Loucy (cell line): ENCODE measurements around the gene ITPK1.

Source experiments
- H2AFZ ChIP-seq: fragments of 200-600 bp; sonication (generic); 2 replicates; pipeline ENCODE4 v1.6.0; 2016; ENCODE audit warnings: antibody characterized with exemption, mild to moderate bottlenecking, low read length, moderate library complexity
- H3F3A ChIP-seq: fragments of 200-600 bp; 2 replicates; pipeline ENCODE4 v1.6.0; 2016; ENCODE audit warnings: antibody characterized with exemption, low read depth, mild to moderate bottlenecking
- H3K27me3 ChIP-seq: fragments of 200-600 bp; sonication (generic); 2 replicates; pipeline ENCODE4 v1.6.1; 2014; ENCODE audit warnings: low read length, mild to moderate bottlenecking; ENCODE audit not compliant: insufficient read depth, poor library complexity, severe bottlenecking
- H3K36me3 ChIP-seq: fragments of 200-600 bp; sonication (generic); 2 replicates; pipeline ENCODE4 v1.6.1; 2016; ENCODE audit warnings: low read length; ENCODE audit not compliant: insufficient read depth
- H3K4me1 ChIP-seq: fragments of 200-600 bp; sonication (generic); 2 replicates; pipeline ENCODE4 v1.5.1; 2014; ENCODE audit warnings: low read length, mild to moderate bottlenecking; ENCODE audit not compliant: insufficient read depth, poor library complexity, severe bottlenecking
- H3K4me2 ChIP-seq: fragments of 200-600 bp; sonication (generic); 2 replicates; pipeline ENCODE4 v1.6.0; 2014; ENCODE audit warnings: antibody characterized with exemption, low read length, low read depth, mild to moderate bottlenecking; ENCODE audit not compliant: poor library complexity, severe bottlenecking
- H3K4me3 ChIP-seq: fragments of 200-600 bp; sonication (generic); 2 replicates; pipeline ENCODE4 v1.5.1; 2014; ENCODE audit warnings: low read length, mild to moderate bottlenecking, mixed read lengths; ENCODE audit not compliant: poor library complexity, severe bottlenecking
- H3K79me2 ChIP-seq: fragments of 200-600 bp; sonication (generic); 2 replicates; pipeline ENCODE4 v1.6.1; 2014; ENCODE audit warnings: low read length; ENCODE audit not compliant: insufficient read depth
- H3K9ac ChIP-seq: fragments of 200-600 bp; sonication (generic); 2 replicates; pipeline ENCODE4 v1.6.0; 2014; ENCODE audit warnings: mild to moderate bottlenecking, low read depth, low read length, moderate library complexity; ENCODE audit not compliant: poor library complexity, severe bottlenecking
- H3K9me2 ChIP-seq: fragments of 200-600 bp; sonication (generic); replicated peaks from 2 replicates; pipeline ENCODE4 v1.6.1; 2016; ENCODE audit warnings: low read depth, low read length, mixed read lengths
- H3K9me3 ChIP-seq: fragments of 200-600 bp; sonication (generic); 2 replicates; pipeline ENCODE4 v1.6.1; 2014; ENCODE audit warnings: mild to moderate bottlenecking, antibody characterized with exemption, low read length, low read depth; ENCODE audit not compliant: insufficient read depth
- H4K20me1 ChIP-seq: fragments of 200-600 bp; sonication (generic); 2 replicates; pipeline ENCODE4 v1.6.0; 2014; ENCODE audit warnings: antibody characterized with exemption, low read length, mild to moderate bottlenecking; ENCODE audit not compliant: insufficient read depth, poor library complexity, severe bottlenecking
- EZH2phosphoT487 ChIP-seq: fragments of 200-600 bp; IDR thresholded peaks from 2 replicates; pipeline ENCODE4 v1.6.1; 2018; ENCODE audit warnings: antibody characterized with exemption, mild to moderate bottlenecking, moderate library complexity, borderline replicate concordance
- TF ChIP-seq, protein P1 (sequence below): fragments of 200-600 bp; sonication (generic); conservative IDR thresholded peaks from 2 replicates; pipeline ENCODE4 v1.5.1; 2014; ENCODE audit warnings: mild to moderate bottlenecking, antibody characterized with exemption, low read length

Gene ITPK1

DNA sequence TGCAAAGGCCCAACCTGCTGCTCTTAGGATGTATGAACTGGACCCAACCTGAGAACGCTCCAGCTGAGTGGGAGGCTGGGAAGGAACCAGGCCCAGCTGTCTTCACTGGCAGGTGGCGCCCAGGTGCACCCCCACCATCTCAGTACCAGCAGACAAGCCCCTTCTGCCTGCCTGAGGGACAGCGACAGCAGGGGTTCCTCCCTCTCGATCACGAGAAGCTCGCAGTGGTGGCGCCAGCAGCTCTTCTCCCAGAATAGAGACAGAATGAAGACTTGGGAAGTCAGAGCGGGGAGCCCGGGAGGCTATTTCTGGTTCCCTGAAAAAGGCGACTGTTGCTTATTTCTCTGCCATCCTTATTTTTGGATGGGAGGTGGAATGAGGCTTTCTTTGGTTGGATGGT, 146.3 kb downstream of the ITPK1 start:
- Histone ChIP-seq H3K79me2 (peaks cover 10% of the 10 kb centered on the region; the same call in 1 of the 2 replicates), H3K27me3 (no peaks in the 10 kb centered on the region), H2AFZ (no peak overlapping the region), H3K4me2 (no peak overlapping the region), H3K4me1 (no peaks in the 10 kb centered on the region), H3K9me3 (no peaks in the 10 kb centered on the region), H3K9me2 (no peaks in the 10 kb centered on the region), H3K9ac (no peak overlapping the region), H3K4me3 (no peak overlapping the region), H4K20me1 (no peaks in the 10 kb centered on the region), H3F3A (no peaks in the 10 kb centered on the region), H3K36me3 (no peaks in the 10 kb centered on the region)
- TF ChIP-seq EZH2phosphoT487 = no peak
- TF ChIP-seq, protein P1, sequence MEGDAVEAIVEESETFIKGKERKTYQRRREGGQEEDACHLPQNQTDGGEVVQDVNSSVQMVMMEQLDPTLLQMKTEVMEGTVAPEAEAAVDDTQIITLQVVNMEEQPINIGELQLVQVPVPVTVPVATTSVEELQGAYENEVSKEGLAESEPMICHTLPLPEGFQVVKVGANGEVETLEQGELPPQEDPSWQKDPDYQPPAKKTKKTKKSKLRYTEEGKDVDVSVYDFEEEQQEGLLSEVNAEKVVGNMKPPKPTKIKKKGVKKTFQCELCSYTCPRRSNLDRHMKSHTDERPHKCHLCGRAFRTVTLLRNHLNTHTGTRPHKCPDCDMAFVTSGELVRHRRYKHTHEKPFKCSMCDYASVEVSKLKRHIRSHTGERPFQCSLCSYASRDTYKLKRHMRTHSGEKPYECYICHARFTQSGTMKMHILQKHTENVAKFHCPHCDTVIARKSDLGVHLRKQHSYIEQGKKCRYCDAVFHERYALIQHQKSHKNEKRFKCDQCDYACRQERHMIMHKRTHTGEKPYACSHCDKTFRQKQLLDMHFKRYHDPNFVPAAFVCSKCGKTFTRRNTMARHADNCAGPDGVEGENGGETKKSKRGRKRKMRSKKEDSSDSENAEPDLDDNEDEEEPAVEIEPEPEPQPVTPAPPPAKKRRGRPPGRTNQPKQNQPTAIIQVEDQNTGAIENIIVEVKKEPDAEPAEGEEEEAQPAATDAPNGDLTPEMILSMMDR = no peak

DNA sequence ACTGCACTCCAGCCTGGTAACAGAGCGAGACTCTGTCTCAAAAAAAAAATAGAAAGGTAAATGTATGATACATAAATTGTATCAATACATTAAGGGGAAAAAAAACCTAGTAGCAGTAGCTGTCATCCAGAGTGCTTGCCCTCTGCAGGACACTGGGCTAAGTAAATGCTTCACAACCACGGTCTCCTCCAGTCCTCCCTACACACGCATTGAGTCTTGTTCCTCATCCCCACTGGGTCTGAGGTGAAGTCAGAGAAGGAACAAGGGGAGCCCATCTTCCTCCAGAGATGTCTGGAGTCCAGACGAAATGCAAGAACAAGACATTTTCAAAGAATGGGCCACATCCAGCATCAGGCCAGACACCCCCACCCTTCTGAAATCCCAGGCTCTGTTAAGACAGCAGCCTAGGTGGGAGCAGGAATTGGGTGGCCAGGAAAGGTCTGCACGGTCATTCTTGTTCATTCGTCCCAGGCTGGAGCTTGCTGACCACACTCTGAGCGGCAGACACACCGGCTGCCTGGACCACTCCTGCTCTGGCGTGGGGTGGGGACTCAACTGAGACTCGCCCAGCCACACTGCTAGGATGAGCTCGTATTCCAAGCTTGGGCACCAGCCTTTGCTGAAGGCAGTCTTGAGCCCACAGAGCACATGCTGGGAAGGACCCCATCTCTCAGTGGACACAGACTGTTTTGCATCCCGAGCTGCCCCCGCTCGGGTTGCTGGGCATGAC, 147.3 kb downstream of the ITPK1 start:
- no peak overlapping the region for H3K4me3 ChIP-seq
- no peak overlapping the region for H3K4me2 ChIP-seq
- no peaks in the 10 kb centered on the region for H3K4me1 ChIP-seq
- no peaks in the 10 kb centered on the region for H3F3A ChIP-seq
- H3K79me2 ChIP-seq = peaks cover 10% of the 10 kb centered on the region; the same call in 1 of the 2 replicates
- no peaks in the 10 kb centered on the region for H3K27me3 ChIP-seq
- H3K9me2 ChIP-seq = no peaks in the 10 kb centered on the region
- no peak overlapping the region for H2AFZ ChIP-seq
- TF ChIP-seq EZH2phosphoT487 = no peak
- TF ChIP-seq, protein P1 = no peak
- H3K9ac ChIP-seq = no peak overlapping the region
- H3K36me3 ChIP-seq = no peaks in the 10 kb centered on the region
- H4K20me1 ChIP-seq = no peaks in the 10 kb centered on the region
- H3K9me3 ChIP-seq = no peaks in the 10 kb centered on the region

DNA sequence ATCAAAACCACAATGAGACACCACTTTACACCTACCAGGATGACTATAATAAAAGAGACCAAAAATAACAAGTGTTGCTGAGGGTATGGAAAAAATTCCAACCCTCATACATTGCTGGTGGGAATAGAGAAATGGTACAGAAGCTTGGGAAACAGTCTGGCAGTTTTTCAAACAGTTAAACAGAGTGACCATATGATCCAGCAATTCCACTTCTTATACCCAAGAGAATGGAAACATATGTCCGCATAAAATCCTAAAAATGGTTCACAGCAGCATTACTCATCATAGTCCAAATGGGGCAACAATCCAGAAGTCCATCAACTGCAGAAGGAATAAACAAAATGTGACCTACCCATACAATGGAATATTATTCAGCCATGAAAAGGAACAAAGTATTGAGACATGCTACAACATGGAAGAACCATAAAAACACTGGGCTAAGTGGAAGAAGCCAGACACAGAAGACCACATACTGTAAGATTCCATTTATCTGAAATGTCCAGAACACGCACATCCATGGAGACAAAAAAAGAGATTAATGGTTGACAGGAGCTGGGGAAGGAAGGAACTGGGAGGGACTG, 148.3 kb downstream of the ITPK1 start:
- H3K79me2 ChIP-seq = peaks cover 10% of the 10 kb centered on the region; the same call in 1 of the 2 replicates
- TF ChIP-seq, protein P1 = no peak
- no peak for TF ChIP-seq EZH2phosphoT487
- H4K20me1 ChIP-seq = no peaks in the 10 kb centered on the region
- no peaks in the 10 kb centered on the region for H3K4me1 ChIP-seq
- no peaks in the 10 kb centered on the region for H3F3A ChIP-seq
- no peak overlapping the region for H3K9ac ChIP-seq
- no peaks in the 10 kb centered on the region for H3K27me3 ChIP-seq
- no peak overlapping the region for H2AFZ ChIP-seq
- H3K9me2 ChIP-seq = no peaks in the 10 kb centered on the region
- no peak overlapping the region for H3K4me3 ChIP-seq
- H3K4me2 ChIP-seq = no peak overlapping the region
- H3K9me3 ChIP-seq = no peaks in the 10 kb centered on the region
- peaks cover 2% of the 10 kb centered on the region; the same call in 1 of the 2 replicates for H3K36me3 ChIP-seq
